Duodenal mucosa (tissue), 2 donors: ENCODE measurements around the gene MMP7.
"Not testable (repeated sequence)": the region's sequence is repeated elsewhere in the genome, so short reads cannot be mapped to it uniquely, and the experiment has no call there.

Source experiments
- H3K27ac ChIP-seq: one replicate; pipeline ENCODE4 v1.7.0; 2013; ENCODE audit warnings: low read depth, low read length
- H3K27me3 ChIP-seq, 2 donors: one replicate each; pipeline ENCODE4 v1.7.0; 2013; ENCODE audit warnings: low read length in 2 of 2, control low read depth in 1 of 2; ENCODE audit not compliant: insufficient read depth in 2 of 2, control insufficient read depth in 1 of 2
- H3K36me3 ChIP-seq, 2 donors: one replicate each; pipeline ENCODE4 v1.7.0; 2013; ENCODE audit warnings: low read length in 2 of 2, control low read depth in 1 of 2; ENCODE audit not compliant: insufficient read depth in 2 of 2, control insufficient read depth in 1 of 2
- H3K4me1 ChIP-seq, 2 donors: one replicate each; pipeline ENCODE4 v1.7.0; 2013; ENCODE audit warnings: low read length in 2 of 2, control low read depth in 1 of 2; ENCODE audit not compliant: insufficient read depth in 2 of 2, control insufficient read depth in 1 of 2
- H3K4me3 ChIP-seq, 2 donors: one replicate each; pipeline ENCODE4 v1.7.0; 2013; ENCODE audit warnings: low read length in 2 of 2, low read depth in 1 of 2
- H3K9ac ChIP-seq, 2 donors: one replicate each; pipeline ENCODE4 v1.7.0; 2013; ENCODE audit warnings: low read length in 2 of 2, low read depth in 1 of 2
- H3K9me3 ChIP-seq, 2 donors: one replicate each; pipeline ENCODE4 v1.7.0; 2013; ENCODE audit warnings: low read length in 2 of 2, control low read depth in 1 of 2; ENCODE audit not compliant: control insufficient read depth in 1 of 2

Gene MMP7

DNA sequence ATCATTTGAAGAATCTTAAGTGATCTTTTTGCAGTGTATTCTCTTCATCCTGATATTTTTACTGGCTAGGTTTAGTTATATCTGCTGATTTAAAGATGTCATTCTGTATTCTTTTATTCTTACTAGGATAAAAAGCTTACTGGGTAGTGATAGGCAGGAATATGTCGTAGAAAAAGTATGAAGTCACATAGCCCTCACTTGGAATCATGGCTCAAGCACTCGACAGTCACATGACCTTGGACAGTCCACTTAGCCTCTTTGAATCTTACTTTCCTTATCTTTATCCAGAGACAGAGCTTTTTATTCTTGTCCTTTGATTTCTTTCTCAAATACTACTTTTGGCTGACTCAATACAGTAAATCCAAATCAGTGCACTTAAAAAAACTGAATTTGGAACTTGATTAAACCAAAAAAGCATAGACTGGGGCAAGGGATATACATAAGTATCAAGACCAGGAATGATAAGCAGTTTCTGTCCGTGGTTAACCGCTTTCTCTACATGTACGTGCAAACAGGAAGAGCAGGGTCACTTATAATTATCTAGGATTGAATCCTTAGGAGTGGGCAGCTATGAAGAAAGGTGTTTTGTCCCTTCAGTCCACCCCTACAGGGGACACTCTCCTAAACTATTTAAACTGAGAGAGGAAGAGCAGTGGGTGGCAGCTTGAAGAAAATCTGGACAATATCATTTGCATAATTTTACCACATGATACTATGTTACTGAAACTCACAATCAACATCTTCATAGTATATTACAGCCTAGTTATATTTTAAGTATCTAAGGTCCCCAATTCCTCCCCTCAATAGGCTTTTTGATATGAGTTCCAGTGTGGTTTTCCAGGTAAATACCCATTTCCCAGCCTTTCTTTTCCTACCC, 8.0 kb downstream of the MMP7 start:
- H3K9ac ChIP-seq, result no peak overlapping the region
- no peaks in the 10 kb centered on the region for H3K27me3 ChIP-seq
- no peaks in the 10 kb centered on the region for H3K9me3 ChIP-seq
- H3K36me3 ChIP-seq, result no peaks in the 10 kb centered on the region
- no peak overlapping the region for H3K4me3 ChIP-seq
- H3K4me1 ChIP-seq, result no peaks in the 10 kb centered on the region
- no peak overlapping the region for H3K27ac ChIP-seq

DNA sequence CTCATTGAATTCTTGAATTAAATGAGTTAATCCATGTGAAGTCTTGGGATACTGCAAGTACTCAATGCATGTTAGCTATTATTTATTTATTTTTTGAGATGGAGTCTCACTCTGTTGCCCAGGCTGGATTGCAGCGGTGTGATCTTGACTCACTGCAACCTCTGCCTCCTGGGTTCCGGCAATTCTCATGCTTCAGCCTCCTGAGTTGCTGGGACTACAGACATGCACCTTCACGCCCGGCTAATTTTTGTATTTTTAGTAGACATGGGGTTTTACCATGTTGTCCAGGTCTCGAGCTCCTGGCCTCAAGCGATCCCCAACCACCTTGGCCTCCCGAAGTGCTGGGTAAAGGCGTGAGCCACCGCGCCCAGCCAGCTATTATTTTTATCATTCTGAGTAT, 9.4 kb downstream of the MMP7 start:
- no peaks in the 10 kb centered on the region for H3K36me3 ChIP-seq
- H3K9ac ChIP-seq, result no peak overlapping the region
- H3K4me1 ChIP-seq, result no peaks in the 10 kb centered on the region
- H3K9me3 ChIP-seq, result no peaks in the 10 kb centered on the region
- no peaks in the 10 kb centered on the region for H3K27me3 ChIP-seq
- H3K4me3 ChIP-seq, result no peak overlapping the region
- no peak overlapping the region for H3K27ac ChIP-seq

DNA sequence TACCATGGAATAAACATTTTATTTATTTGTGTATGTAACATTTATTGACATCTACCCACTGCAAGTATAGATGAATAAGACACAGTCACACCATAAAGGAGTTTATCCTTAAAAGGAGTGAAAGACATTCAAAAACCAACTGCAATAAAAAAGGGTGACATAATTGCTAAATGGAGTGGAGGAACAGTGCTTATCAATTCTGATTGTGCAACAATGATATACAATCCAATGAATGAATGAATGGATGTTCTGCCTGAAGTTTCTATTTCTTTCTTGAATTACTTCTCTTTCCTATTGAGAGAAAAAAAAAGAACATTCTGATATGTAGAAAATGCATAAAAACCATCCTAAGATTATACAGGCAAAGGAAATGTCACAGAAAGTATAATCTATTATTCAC, 10.0 kb downstream of the MMP7 start:
- Histone ChIP-seq H3K4me1 (no peaks in the 10 kb centered on the region), H3K36me3 (no peaks in the 10 kb centered on the region), H3K27ac (no peak overlapping the region), H3K9me3 (no peaks in the 10 kb centered on the region), H3K9ac (no peak overlapping the region), H3K27me3 (no peaks in the 10 kb centered on the region), H3K4me3 (no peak overlapping the region)

- no peaks in the 10 kb centered on the region for H3K9me3 ChIP-seq
These were observed 12.1 kb downstream of the MMP7 start for GRCh38 chr11:102518296-102519094.

DNA sequence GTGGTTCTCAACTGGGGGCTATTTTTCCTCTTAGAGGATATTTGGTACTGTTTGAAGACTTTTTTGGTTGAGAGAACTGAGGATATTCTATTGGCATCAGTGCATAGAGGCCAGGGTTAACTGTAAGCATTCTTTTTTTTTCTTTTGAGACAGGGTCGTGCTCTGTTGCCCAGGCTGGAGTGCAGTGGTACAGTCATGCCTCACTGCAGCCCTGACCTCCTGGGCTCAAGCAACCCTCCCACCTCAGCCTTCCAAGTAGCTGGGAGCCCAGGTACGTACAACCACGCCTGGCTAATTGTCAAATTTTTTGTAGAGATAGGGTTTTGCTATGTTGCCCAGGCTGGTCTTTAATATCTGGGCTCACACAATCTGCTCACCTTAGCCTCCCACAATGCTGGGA, 12.9 kb downstream of the MMP7 start:
- Histone ChIP-seq H3K4me1 (no peaks in the 10 kb centered on the region), H3K9ac (no peak overlapping the region), H3K4me3 (no peak overlapping the region), H3K36me3 (no peaks in the 10 kb centered on the region), H3K27ac (no peak overlapping the region), H3K9me3 (no peaks in the 10 kb centered on the region), H3K27me3 (no peaks in the 10 kb centered on the region)

More at GRCh38 chr11:102518296-102519094, 12.1 kb downstream of the MMP7 start:
- no peak overlapping the region for H3K27ac ChIP-seq
- no peaks in the 10 kb centered on the region for H3K4me1 ChIP-seq
- H3K4me3 ChIP-seq, result no peak overlapping the region
- no peak overlapping the region for H3K9ac ChIP-seq
- no peaks in the 10 kb centered on the region for H3K27me3 ChIP-seq
- H3K36me3 ChIP-seq, result no peaks in the 10 kb centered on the region

GRCh38 chr11:102516179-102516578, 14.4 kb downstream of the MMP7 start:
- Histone ChIP-seq H3K9me3 (no peaks in the 10 kb centered on the region), H3K36me3 (no peaks in the 10 kb centered on the region), H3K27me3 (no peaks in the 10 kb centered on the region), H3K4me1 (no peaks in the 10 kb centered on the region), H3K4me3 (no peak overlapping the region), H3K9ac (no peak overlapping the region), H3K27ac (no peak overlapping the region)

DNA sequence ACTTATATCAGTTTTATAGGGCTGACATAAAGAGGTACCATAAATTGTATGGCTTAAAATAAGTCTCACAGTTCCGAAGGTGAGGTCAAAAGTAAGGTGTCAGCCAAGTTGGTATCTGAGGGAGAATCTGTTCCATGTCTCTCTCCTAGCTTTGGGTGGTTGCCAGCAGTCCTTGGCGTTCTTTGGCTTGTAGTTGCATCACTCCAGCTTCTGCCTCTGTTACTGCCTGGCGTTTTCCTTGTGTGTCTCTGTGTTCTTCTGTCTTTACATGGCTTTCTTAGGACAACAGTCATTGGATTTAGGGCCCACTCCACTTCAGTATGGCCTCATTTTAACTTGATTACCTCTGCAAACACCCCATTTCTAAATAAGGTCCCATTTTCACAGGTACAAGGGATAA, 16.7 kb downstream of the MMP7 start:
- H3K9me3 ChIP-seq, result no peaks in the 10 kb centered on the region
- H3K4me1 ChIP-seq, result no peaks in the 10 kb centered on the region
- H3K27ac ChIP-seq, result no peak overlapping the region

GRCh38 chr11:102510439-102511135, 20.0 kb downstream of the MMP7 start:
- Histone ChIP-seq H3K9me3 (no peaks in the 10 kb centered on the region), H3K9ac (no peak overlapping the region), H3K27me3 (no peaks in the 10 kb centered on the region), H3K36me3 (no peaks in the 10 kb centered on the region), H3K4me3 (no peak overlapping the region), H3K4me1 (no peaks in the 10 kb centered on the region), H3K27ac (no peak overlapping the region)

More for the DNA sequence above, 16.7 kb downstream of the MMP7 start:
- H3K36me3 ChIP-seq, result no peaks in the 10 kb centered on the region
- H3K4me3 ChIP-seq, result no peak overlapping the region
- H3K27me3 ChIP-seq, result no peaks in the 10 kb centered on the region
- H3K9ac ChIP-seq, result no peak overlapping the region

DNA sequence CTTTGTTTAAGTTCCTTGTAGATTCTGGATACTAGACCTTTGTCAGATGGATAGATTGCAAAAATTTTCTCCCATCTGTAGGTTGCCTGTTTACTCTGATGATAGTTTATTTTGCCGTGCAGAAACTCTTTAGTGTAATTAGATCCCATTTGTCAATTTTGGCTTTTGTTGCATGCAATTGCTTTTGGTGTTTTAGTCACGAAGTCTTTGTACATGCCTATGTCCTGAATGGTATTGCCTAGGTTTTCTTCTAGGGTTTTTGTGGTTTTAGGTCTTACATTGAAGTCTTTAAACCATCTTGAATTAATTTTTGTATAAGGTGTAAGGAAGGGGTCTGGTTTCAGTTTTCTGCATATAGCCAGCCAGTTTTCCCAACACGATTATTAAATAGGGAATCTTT, 27.7 kb downstream of the MMP7 start:
- H3K9me3 ChIP-seq, H3K27me3 ChIP-seq, H3K4me3 ChIP-seq, H3K27ac ChIP-seq, H3K36me3 ChIP-seq, H3K4me1 ChIP-seq, H3K9ac ChIP-seq: not testable (repeated sequence)

DNA sequence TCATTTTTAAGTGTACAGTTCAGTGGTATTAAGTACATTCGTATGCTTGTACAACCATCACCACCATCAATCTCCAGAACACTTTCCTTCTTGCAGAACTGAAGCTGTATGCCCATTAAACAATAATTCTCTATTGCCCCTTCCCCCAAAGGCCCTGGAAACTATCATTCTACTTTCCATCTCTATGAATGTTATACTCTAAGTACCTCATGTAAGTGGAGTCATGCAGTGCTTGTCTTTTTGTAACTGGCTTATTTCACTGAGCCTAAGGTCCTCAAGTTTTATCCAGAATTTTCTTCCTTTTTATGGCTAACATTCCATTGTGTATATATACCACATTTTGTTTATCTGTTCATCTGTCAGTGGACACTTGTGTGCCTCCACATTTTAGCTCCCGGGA, 29.7 kb downstream of the MMP7 start:
- Histone ChIP-seq H3K36me3 (no peaks in the 10 kb centered on the region), H3K9me3 (no peaks in the 10 kb centered on the region), H3K9ac (no peak overlapping the region), H3K4me3 (no peak overlapping the region), H3K27ac (no peak overlapping the region), H3K4me1 (peaks cover 0 to under 1% of the 10 kb centered on the region in 2 donors), H3K27me3 (peaks cover 0 to 5% of the 10 kb centered on the region in 2 donors)
